ENCODE data around the gene SLC35F3. TPM values are rescaled to one million over a fixed set of nuclear protein-coding genes. Genes with fewer than 3 reads are reported as not detected.

The SLC35F3 gene
- total and polyA plus RNA-seq, 9 of the 15 experiments (the other 6 are each of a cell fraction or from before 2014, with no cell fraction given) = 0.04 to 0.07 (median 0.04) TPM; not detected in 6

DNA sequence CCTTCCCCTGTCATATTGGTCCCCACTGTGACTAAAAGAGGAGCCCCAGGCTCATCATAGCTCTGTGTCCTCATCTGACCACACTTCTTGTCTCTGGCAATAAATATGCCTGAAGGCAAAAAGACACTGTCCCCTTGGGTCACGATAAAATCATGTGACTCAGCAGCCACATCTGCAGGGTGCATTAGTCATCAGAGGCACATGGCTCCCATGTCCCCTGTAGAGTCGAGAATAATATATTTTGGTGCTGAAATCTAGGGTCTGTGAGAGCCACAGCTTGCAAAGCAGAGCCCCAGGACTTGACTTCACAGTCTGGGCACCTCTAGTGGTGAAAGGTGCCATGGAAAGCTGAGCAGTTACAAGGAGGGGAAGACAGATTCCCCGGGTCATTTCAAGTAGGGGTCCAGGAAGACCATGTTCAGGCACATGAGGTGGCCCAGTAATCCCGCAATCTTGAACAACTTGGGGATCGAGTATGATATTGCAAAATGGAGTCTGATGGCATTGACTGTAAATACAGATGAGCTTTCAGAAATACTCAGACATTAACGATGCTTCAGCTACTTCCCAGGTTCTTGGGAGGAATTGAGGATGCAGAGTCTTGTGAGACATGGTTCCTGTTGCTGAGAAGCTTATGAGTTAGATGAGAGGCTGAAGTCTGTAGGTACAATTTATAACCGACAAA lies 68.6 kb downstream of the SLC35F3 start (continued):
- TF ChIP-seq CHD7 (IDR thresholded peaks at IDR 0.05; ENCODE audit: low read depth, low read length) = no peak
- TF ChIP-seq SAP30 (IDR thresholded peaks at IDR 0.05; ENCODE audit: borderline replicate concordance, insufficient read depth, low read depth, low read length, poor library complexity, severe bottlenecking) = no peak
- no peak for TF ChIP-seq CC2D1A (IDR thresholded peaks at IDR 0.05)
- no peak for TF ChIP-seq NR1H2 (CRISPR knock-in tag; IDR thresholded peaks at IDR 0.05)
- TF ChIP-seq ZNF175 (CRISPR knock-in tag; IDR thresholded peaks at IDR 0.05; ENCODE audit: low read depth) = peak; percentile 94
- TF ChIP-seq MAX (CRISPR knock-in tag; IDR thresholded peaks at IDR 0.05) = peak; percentile 87
- TF ChIP-seq FOXK1 (CRISPR knock-in tag; IDR thresholded peaks at IDR 0.05; ENCODE audit: borderline replicate concordance) = no peak
- peak; percentile 69; the same call in 1 of the 2 replicates for TF ChIP-seq RHOXF2B (CRISPR knock-in tag; conservative IDR thresholded peaks at IDR 0.05)
- peak; percentile 79; the same call in 1 of the 2 replicates for TF ChIP-seq HDAC2 (IDR thresholded peaks at IDR 0.05)
- no peak for TF ChIP-seq ZNF551 (CRISPR knock-in tag; IDR thresholded peaks at IDR 0.05)
- TF ChIP-seq LARP7 (IDR thresholded peaks at IDR 0.05) = no peak
- TF ChIP-seq MXD1 (CRISPR knock-in tag; IDR thresholded peaks at IDR 0.05; ENCODE audit: borderline replicate concordance, poor library complexity, severe bottlenecking) = no peak
- peak; percentile 61; the same call in 1 of the 2 replicates for TF ChIP-seq PTRF (tag; IDR thresholded peaks at IDR 0.05)
- TF ChIP-seq CHCHD3 (CRISPR knock-in tag; IDR thresholded peaks at IDR 0.05) = no peak

All from K562 (cell line).